HEK293 (cell line): ENCODE measurements around the gene TNFRSF21.

ENCODE experiments used
- BCL11A ChIP-seq: fragments of 450-650 bp; formaldehyde crosslinking; IDR thresholded peaks from 2 replicates; pipeline ENCODE4 v1.5.1; 2016; ENCODE audit warnings: low read depth, missing biosample characterization, missing genetic modification characterization
- EGR2 ChIP-seq: fragments of 450-650 bp; formaldehyde crosslinking; IDR thresholded peaks from 2 replicates; pipeline ENCODE4 v1.5.1; 2016; ENCODE audit warnings: low read depth, missing biosample characterization, missing genetic modification characterization
- KLF10 ChIP-seq: fragments of 450-650 bp; IDR thresholded peaks from 2 replicates; pipeline ENCODE4 v1.5.1; 2018; ENCODE audit warnings: missing biosample characterization, mild to moderate bottlenecking, missing genetic modification characterization
- OSR2 ChIP-seq: fragments of 450-650 bp; formaldehyde crosslinking; IDR thresholded peaks from 2 replicates; pipeline ENCODE4 v1.5.1; 2016; ENCODE audit warnings: missing biosample characterization, missing genetic modification characterization
- PRDM10 ChIP-seq: fragments of 450-650 bp; formaldehyde crosslinking; IDR thresholded peaks from 2 replicates; pipeline ENCODE4 v1.5.1; 2016; ENCODE audit warnings: missing biosample characterization, missing genetic modification characterization
- SP2 ChIP-seq: fragments of 450-650 bp; formaldehyde crosslinking; IDR thresholded peaks from 2 replicates; pipeline ENCODE4 v1.5.1; 2016; ENCODE audit warnings: missing biosample characterization, missing genetic modification characterization
- TRIM28 ChIP-seq: IDR thresholded peaks from 2 replicates; pipeline ENCODE4 v1.6.1; 2011; ENCODE audit warnings: low read length, control low read depth, borderline replicate concordance
- ZBTB17 ChIP-seq: fragments of 450-650 bp; formaldehyde crosslinking; IDR thresholded peaks from 2 replicates; pipeline ENCODE4 v1.5.1; 2016; ENCODE audit warnings: missing biosample characterization, missing genetic modification characterization
- ZBTB21 ChIP-seq: fragments of 450-650 bp; formaldehyde crosslinking; IDR thresholded peaks from 2 replicates; pipeline ENCODE4 v1.5.1; 2017; ENCODE audit warnings: missing biosample characterization, missing genetic modification characterization
- ZFHX2 ChIP-seq: fragments of 450-650 bp; formaldehyde crosslinking; conservative IDR thresholded peaks from 2 replicates; pipeline ENCODE4 v1.5.1; 2016; ENCODE audit warnings: missing biosample characterization, missing genetic modification characterization
- ZFP69B ChIP-seq: fragments of 450-650 bp; formaldehyde crosslinking; IDR thresholded peaks from 2 replicates; pipeline ENCODE4 v1.5.1; 2016; ENCODE audit warnings: missing biosample characterization, missing genetic modification characterization
- ZIC2 ChIP-seq: fragments of 450-650 bp; formaldehyde crosslinking; IDR thresholded peaks from 2 replicates; pipeline ENCODE4 v1.5.1; 2016; ENCODE audit warnings: missing biosample characterization, missing genetic modification characterization
- ZNF112 ChIP-seq: fragments of 450-650 bp; formaldehyde crosslinking; IDR thresholded peaks from 2 replicates; pipeline ENCODE4 v1.5.0; 2017; ENCODE audit warnings: missing biosample characterization, missing genetic modification characterization
- ZNF148 ChIP-seq: fragments of 450-650 bp; formaldehyde crosslinking; IDR thresholded peaks from 2 replicates; pipeline ENCODE4 v1.5.0; 2017; ENCODE audit warnings: missing biosample characterization, missing genetic modification characterization, borderline replicate concordance
- ZNF175 ChIP-seq: fragments of 450-650 bp; formaldehyde crosslinking; IDR thresholded peaks from 2 replicates; pipeline ENCODE4 v1.5.1; 2016; ENCODE audit warnings: missing biosample characterization, missing genetic modification characterization
- ZNF211 ChIP-seq: fragments of 450-650 bp; formaldehyde crosslinking; IDR thresholded peaks from 2 replicates; pipeline ENCODE4 v1.5.1; 2016; ENCODE audit warnings: low read depth, missing biosample characterization, missing genetic modification characterization
- ZNF239 ChIP-seq: fragments of 450-650 bp; formaldehyde crosslinking; IDR thresholded peaks from 2 replicates; pipeline ENCODE4 v1.5.1; 2016; ENCODE audit warnings: missing biosample characterization, missing genetic modification characterization
- ZNF24 ChIP-seq: fragments of 450-650 bp; formaldehyde crosslinking; IDR thresholded peaks from 2 replicates; pipeline ENCODE4 v1.5.1; 2016; ENCODE audit warnings: missing biosample characterization, missing genetic modification characterization
- ZNF248 ChIP-seq: fragments of 450-650 bp; formaldehyde crosslinking; IDR thresholded peaks from 2 replicates; pipeline ENCODE4 v1.5.1; 2017; ENCODE audit warnings: missing biosample characterization, missing genetic modification characterization
- ZNF341 ChIP-seq: fragments of 450-650 bp; formaldehyde crosslinking; IDR thresholded peaks from 2 replicates; pipeline ENCODE4; 2016; ENCODE audit warnings: low read depth, missing biosample characterization, missing genetic modification characterization
- ZNF394 ChIP-seq: fragments of 450-650 bp; formaldehyde crosslinking; IDR thresholded peaks from 2 replicates; pipeline ENCODE4 v1.5.1; 2016; ENCODE audit warnings: missing biosample characterization, missing genetic modification characterization, mild to moderate bottlenecking, moderate library complexity, borderline replicate concordance
- ZNF398 ChIP-seq: fragments of 450-650 bp; formaldehyde crosslinking; IDR thresholded peaks from 2 replicates; pipeline ENCODE4 v1.5.1; 2017; ENCODE audit warnings: missing biosample characterization, missing genetic modification characterization
- ZNF48 ChIP-seq: fragments of 450-650 bp; formaldehyde crosslinking; IDR thresholded peaks from 2 replicates; pipeline ENCODE4 v1.5.1; 2016; ENCODE audit warnings: missing biosample characterization, missing genetic modification characterization
- ZNF488 ChIP-seq: fragments of 450-650 bp; formaldehyde crosslinking; IDR thresholded peaks from 2 replicates; pipeline ENCODE4 v1.5.1; 2016; ENCODE audit warnings: missing biosample characterization, missing genetic modification characterization
- ZNF514 ChIP-seq: fragments of 450-650 bp; formaldehyde crosslinking; IDR thresholded peaks from 2 replicates; pipeline ENCODE4 v1.5.1; 2016; ENCODE audit warnings: missing biosample characterization, missing genetic modification characterization
- ZNF600 ChIP-seq: fragments of 450-650 bp; formaldehyde crosslinking; IDR thresholded peaks from 2 replicates; pipeline ENCODE4 v1.5.1; 2016; ENCODE audit warnings: missing biosample characterization, missing genetic modification characterization
- ZNF660 ChIP-seq: fragments of 450-650 bp; IDR thresholded peaks from 2 replicates; pipeline ENCODE4 v1.5.1; 2018; ENCODE audit warnings: missing biosample characterization, mild to moderate bottlenecking, missing genetic modification characterization
- ZNF664 ChIP-seq: fragments of 450-650 bp; formaldehyde crosslinking; IDR thresholded peaks from 2 replicates; pipeline ENCODE4 v1.5.1; 2016; ENCODE audit warnings: missing biosample characterization, missing genetic modification characterization
- ZNF677 ChIP-seq: fragments of 450-650 bp; IDR thresholded peaks from 2 replicates; pipeline ENCODE4 v1.5.0; 2018; ENCODE audit warnings: missing biosample characterization, mild to moderate bottlenecking, missing genetic modification characterization, moderate library complexity
- ZNF785 ChIP-seq: fragments of 450-650 bp; formaldehyde crosslinking; IDR thresholded peaks from 2 replicates; pipeline ENCODE4 v1.5.1; 2016; ENCODE audit warnings: missing biosample characterization, missing genetic modification characterization
- ZNF792 ChIP-seq: fragments of 450-650 bp; formaldehyde crosslinking; IDR thresholded peaks from 2 replicates; pipeline ENCODE4 v1.5.1; 2016; ENCODE audit warnings: missing biosample characterization, missing genetic modification characterization
- ZNF837 ChIP-seq: fragments of 450-650 bp; formaldehyde crosslinking; IDR thresholded peaks from 2 replicates; pipeline ENCODE4 v1.5.1; 2016; ENCODE audit warnings: missing biosample characterization, missing genetic modification characterization

The TNFRSF21 gene

GRCh38 chr6:47242483-47243386, 67.0 kb downstream of the TNFRSF21 start (continued):
- TF ChIP-seq ZNF148 (tag by site-specific recombination) (no peak), ZNF211 (tag by site-specific recombination) (no peak), ZNF112 (tag by site-specific recombination) (no peak), ZNF239 (tag by site-specific recombination) (no peak), ZNF792 (tag by site-specific recombination) (no peak), PRDM10 (tag by site-specific recombination) (peak; percentile 71), ZNF175 (no peak), ZNF514 (tag by site-specific recombination) (no peak), ZNF660 (tag by site-specific recombination) (peak; percentile 88), ZNF677 (tag by site-specific recombination) (no peak), ZFHX2 (tag by site-specific recombination) (no peak), ZBTB17 (tag by site-specific recombination) (peak; percentile 55), KLF10 (0 out of 2 replicates have a peak, but pooled peaks have one; percentile 30), TRIM28 (no peak), EGR2 (tag by site-specific recombination) (no peak), ZNF248 (tag by site-specific recombination) (no peak), ZFP69B (tag by site-specific recombination) (no peak), ZNF837 (tag by site-specific recombination) (no peak), ZNF600 (peak; percentile 91), ZNF394 (tag by site-specific recombination) (0 out of 2 replicates have a peak, but pooled peaks have one; percentile 16), ZNF488 (tag by site-specific recombination) (no peak), BCL11A (no peak; the same call in 1 of the 2 replicates), ZNF785 (no peak), OSR2 (tag by site-specific recombination) (peak; percentile 95), SP2 (tag by site-specific recombination) (0 out of 2 replicates have a peak, but pooled peaks have one; percentile 9), ZNF341 (tag by site-specific recombination) (peak; percentile 66), ZNF24 (tag by site-specific recombination) (peak; percentile 51; the same call in 1 of the 2 replicates), ZIC2 (tag by site-specific recombination) (no peak), ZNF398 (tag by site-specific recombination) (peak; percentile 79), ZNF48 (tag by site-specific recombination) (no peak), ZNF664 (tag by site-specific recombination) (no peak), ZBTB21 (tag by site-specific recombination) (peak; percentile 27; the same call in 1 of the 2 replicates)
